GM06990 (cell line): Measurements from ENCODE around the gene MORN5.

Experiments
- DNase-seq: peaks from one replicate; pipeline ENCODE4 v3.0.0-alpha.2; 2011; ENCODE audit not compliant: insufficient read length; ENCODE audit errors: extremely low read depth
- H3K27me3 ChIP-seq: replicated peaks from 2 replicates; pipeline ENCODE4 v1.6.0; 2011; ENCODE audit warnings: low read length; ENCODE audit not compliant: control insufficient read depth, insufficient read depth
- H3K36me3 ChIP-seq: 2 replicates; pipeline ENCODE4 v1.5.1; 2011; ENCODE audit warnings: low read length; ENCODE audit not compliant: control insufficient read depth, insufficient read depth
- H3K4me3 ChIP-seq: replicated peaks from 2 replicates; pipeline ENCODE4 v1.5.1; 2011; ENCODE audit warnings: low read depth, mild to moderate bottlenecking, control low read depth, low read length
- CTCF ChIP-seq: IDR thresholded peaks from 2 replicates; pipeline ENCODE4 v1.5.1; 2011; ENCODE audit warnings: low read length, control low read depth, mild to moderate bottlenecking, inconsistent platforms; ENCODE audit not compliant: insufficient read depth, poor library complexity, severe bottlenecking

Gene MORN5

GRCh38 chr9:122204055-122204454, 44.3 kb downstream of the MORN5 start:
- Histone ChIP-seq H3K36me3 (no peaks in the 10 kb centered on the region), H3K4me3 (no peak overlapping the region), H3K27me3 (no peaks in the 10 kb centered on the region; the same call in none of the 2 replicates)
- DNase-seq, result no peak
- TF ChIP-seq CTCF, result no peak

GRCh38 chr9:122204491-122204890, 44.8 kb downstream of the MORN5 start:
- DNase-seq, result no peak
- H3K4me3 ChIP-seq, result no peak overlapping the region
- no peak for TF ChIP-seq CTCF
- no peaks in the 10 kb centered on the region; the same call in none of the 2 replicates for H3K27me3 ChIP-seq
- H3K36me3 ChIP-seq, result no peaks in the 10 kb centered on the region

- H3K27me3 ChIP-seq, result no peaks in the 10 kb centered on the region; the same call in none of the 2 replicates
- no peak for DNase-seq
- H3K36me3 ChIP-seq, result no peaks in the 10 kb centered on the region
- no peak for TF ChIP-seq CTCF
- H3K4me3 ChIP-seq, result no peak overlapping the region
Measured at GRCh38 chr9:122205176-122205575, 45.5 kb downstream of the MORN5 start.

- TF ChIP-seq CTCF, result no peak
- DNase-seq, result no peak
- no peaks in the 10 kb centered on the region; the same call in none of the 2 replicates for H3K27me3 ChIP-seq
- H3K4me3 ChIP-seq, result no peak overlapping the region
- no peaks in the 10 kb centered on the region for H3K36me3 ChIP-seq
Measured at GRCh38 chr9:122206118-122207046, 46.7 kb downstream of the MORN5 start.

- no peaks in the 10 kb centered on the region for H3K36me3 ChIP-seq
- H3K4me3 ChIP-seq, result no peak overlapping the region
- no peak for DNase-seq
- no peaks in the 10 kb centered on the region; the same call in none of the 2 replicates for H3K27me3 ChIP-seq
- TF ChIP-seq CTCF, result no peak
Measured at GRCh38 chr9:122207096-122207495, 47.4 kb downstream of the MORN5 start.
